Middle frontal gyrus (tissue), 1 donor: ENCODE data around the gene G6PC3.
A peak's percentile ranks its signal among the peaks of the same experiment; 100 is the strongest.
"Not testable (repeated sequence)": the region's sequence is repeated elsewhere in the genome, so short reads cannot be mapped to it uniquely, and the experiment has no call there.

Experiments used
- DNase-seq: peaks from one replicate; pipeline ENCODE4 v3.0.0-alpha.2; 2015; ENCODE audit warnings: low spot score; ENCODE audit errors: extremely low spot score

Gene G6PC3

GRCh38 chr17:44082256-44082927 lies 11.9 kb downstream of the G6PC3 start:
- DNase-seq = no peak

DNA sequence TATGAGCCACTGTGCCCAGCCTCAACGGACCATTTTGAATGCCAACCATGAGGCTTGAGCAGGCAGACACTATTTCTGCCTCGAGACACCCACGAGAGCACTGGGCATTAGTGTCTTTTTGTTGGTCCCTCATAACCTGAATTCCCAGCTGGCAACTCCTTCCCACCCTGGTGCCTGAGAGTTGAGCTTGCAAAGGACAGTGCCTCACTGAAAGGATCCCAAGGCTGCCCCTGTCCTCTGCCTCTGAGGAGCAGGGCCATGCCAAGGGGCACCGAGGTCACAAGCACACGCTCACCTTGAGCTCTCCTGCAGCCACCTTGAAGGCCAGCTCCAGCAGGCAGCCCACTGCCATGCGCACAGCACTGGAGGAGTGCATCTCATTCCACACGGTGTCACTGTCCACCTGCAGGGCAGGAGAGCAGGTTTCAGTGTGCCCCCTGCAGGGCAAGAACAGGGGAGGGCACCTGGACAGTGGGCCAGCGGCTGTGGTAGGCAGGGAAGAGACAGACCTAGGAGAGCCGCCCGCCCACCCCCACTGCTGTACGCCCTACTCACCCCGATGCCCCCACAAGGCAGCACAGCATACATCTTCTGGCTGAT lies 12.8 kb downstream of the G6PC3 start:
- DNase-seq = no peak

- no peak for DNase-seq
Observed at GRCh38 chr17:44084131-44084538, 13.6 kb downstream of the G6PC3 start.

GRCh38 chr17:44084921-44085320 lies 14.4 kb downstream of the G6PC3 start:
- DNase-seq = no peak

DNA sequence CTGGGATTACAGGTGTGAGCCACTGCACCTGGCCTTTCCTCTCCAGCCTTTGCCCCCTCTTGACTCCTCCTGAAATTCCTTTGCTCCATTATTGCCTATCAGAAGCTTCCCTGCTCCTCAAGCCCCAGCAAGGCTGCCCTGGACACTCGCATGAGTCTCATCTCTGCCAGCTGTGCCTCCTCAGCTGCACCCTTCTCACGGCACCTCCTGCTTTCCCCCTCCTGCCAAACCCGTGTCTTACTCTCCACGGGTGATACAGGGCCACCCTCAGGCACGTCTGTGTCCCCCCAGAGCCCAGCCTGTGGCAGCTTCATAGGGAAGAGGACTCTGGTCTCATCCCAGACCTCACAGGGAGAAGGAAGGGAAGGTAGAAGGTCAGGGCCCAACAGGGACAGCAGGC lies 15.4 kb downstream of the G6PC3 start:
- no peak for DNase-seq

DNA sequence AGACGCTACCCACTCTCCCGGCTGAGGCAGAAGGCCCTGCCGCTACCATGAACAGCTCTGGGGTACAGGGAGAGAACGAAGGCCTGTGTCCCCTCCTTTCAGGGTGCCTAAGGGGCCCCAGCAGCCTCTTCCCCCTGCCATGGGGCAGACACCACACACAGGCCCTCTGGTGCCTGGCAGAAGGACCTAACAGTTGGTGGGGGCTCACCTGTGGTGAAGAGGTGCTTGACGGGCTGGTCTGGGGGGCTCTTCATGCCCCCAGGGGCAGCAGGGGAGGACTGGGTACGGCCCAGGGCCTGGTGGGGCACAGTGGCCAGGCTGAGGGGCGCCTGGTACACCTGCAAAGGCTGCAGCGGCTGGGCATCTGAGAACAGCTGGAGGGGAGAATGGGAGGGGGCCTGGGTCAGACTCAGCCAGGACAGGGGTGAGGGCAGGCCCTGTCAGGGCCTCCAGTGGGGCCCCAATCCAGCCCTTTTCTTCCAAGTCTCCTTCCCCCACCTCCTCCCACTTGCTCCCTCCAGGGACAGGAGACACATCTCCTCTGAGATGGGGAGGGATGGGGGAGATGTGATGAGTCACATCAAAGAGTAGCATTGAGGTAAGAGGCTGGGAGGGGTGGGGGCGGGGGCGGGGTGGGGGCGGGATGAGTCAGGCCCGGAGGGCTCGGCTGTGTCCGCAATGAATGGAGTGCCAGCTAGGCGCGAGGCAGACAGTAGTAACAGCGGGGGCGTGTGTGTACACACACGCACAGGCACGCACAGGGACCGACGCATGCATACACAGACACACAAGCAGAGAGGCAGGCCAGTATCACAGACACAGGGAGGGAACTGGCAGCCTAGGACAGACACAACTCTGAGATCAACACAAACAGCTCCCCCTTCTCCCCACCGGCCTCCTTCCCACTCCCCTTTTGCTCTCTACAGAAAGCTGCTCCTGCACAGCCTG lies 16.1 kb downstream of the G6PC3 start:
- no peak for DNase-seq

- no peak for DNase-seq
Observed at GRCh38 chr17:44087319-44087718, 16.8 kb downstream of the G6PC3 start.

- DNase-seq = no peak
Observed at GRCh38 chr17:44088254-44088653, 17.7 kb downstream of the G6PC3 start.

DNA sequence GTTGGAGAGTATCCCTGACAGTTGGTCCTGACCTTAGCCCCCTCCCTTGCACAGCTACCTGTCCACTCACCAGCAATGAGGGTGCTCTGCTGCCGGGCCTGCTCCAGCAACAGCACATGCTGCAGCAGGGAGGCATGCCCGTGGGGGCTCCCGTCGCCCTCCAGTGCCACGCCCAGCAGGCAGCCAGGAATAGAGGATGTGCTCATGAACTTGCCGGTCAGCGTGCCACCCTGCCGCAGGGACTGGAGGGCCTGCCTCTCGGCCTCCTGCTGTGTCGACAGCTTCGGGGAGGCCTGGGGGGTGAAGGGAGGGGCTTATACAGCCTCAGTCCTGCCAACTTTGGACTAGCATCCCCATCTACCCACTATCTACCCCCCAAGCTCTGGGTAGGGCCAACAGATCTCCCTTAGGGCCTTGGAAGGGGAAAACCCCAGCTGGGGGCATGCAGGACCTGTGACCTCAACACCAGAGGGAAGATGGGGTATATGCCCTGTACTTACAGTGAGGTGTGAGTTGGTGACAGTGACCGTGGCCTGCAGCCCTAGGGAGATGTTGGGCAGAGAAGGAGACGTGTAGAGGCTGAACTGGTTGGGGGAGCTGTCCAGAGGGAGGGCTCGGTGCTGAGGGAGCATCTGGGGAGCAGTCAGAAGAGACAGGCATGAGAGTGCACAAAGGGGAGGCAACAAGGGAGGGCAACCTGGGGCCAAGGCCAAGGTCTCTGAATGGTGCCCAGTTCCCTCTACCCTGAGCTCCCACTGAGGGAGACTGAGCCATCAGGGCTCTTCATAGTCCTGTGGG lies 20.9 kb downstream of the G6PC3 start:
- no peak for DNase-seq

DNA sequence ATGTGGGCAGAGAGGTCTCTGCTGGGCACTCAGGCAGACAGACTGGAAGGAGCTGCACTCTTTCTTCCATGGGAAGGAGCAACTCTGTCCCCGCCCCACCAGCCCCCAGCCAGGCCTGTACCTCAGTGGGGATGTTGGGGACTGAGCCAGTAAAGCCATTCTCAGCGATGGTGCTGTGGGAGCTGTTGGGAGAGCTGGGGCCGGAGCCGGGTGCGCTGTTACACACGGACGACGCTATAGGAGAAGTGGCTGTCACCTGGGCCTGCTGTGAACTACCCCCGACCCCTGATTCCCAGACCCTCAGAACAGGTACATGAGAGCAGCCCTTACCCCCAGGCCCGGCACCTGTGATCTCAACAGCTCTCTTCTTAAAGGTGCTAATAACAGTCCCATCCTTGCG lies 21.5 kb downstream of the G6PC3 start:
- DNase-seq = no peak

- no peak for DNase-seq
Observed at GRCh38 chr17:44093231-44093900, 22.8 kb downstream of the G6PC3 start.

- no peak for DNase-seq
Observed at GRCh38 chr17:44094701-44095387, 24.3 kb downstream of the G6PC3 start.

DNA sequence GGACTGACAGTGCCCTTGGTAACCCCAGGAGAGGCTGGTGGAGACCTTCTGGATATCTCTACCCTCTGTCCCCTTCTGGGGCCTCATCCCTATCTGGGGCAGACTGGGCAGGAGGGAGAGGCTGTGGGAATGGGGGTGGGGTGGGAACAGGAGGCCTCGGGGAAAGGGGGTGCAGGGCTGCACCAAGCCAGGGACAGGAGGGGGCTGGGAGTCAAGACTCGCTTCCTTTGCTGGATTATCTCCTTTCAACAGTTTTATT lies 24.8 kb downstream of the G6PC3 start:
- DNase-seq = no peak

DNA sequence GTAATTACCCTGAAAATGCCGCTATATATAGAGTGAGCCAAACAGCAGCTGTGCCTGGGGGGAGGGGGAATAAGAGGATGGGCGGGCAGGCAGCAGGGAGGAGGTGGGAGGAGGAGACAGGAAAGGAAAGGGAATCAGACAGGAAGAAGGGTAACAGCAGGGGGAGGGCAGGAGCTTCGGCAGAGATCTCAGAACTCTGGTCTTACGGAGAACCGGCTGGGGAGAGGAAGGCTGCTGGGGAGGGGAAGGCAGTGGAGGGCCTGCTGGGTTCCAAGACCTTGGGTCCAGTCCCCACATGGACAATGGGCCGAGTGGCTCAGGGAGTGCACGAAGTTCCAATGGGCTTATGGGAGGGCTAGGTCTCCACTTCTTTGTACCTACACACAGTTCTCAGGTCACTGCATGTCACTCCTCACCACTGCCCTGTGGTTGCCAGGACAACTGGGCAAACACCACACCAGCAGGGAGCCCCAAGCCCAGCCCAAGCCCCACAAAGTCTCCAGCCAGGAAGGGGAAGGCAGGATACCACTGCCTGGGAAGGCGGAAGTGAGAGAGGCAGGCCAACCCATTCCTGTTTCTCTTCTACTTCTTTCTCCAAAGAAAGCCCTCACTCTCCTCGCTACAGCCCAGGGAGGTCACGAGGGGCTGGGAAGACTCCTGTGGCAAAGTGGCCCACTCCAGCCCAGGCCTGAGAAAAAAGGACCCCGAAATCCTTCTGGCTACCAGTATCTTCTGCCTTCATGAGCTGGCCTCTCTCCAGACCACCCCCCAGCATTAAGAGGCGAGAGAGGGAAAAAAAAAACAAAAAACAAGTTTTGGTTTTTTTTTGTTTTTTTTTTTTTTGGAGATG lies 25.3 kb downstream of the G6PC3 start:
- peak; percentile 22 for DNase-seq

- no peak for DNase-seq
Observed at GRCh38 chr17:44097110-44097958, 26.8 kb downstream of the G6PC3 start.

DNA sequence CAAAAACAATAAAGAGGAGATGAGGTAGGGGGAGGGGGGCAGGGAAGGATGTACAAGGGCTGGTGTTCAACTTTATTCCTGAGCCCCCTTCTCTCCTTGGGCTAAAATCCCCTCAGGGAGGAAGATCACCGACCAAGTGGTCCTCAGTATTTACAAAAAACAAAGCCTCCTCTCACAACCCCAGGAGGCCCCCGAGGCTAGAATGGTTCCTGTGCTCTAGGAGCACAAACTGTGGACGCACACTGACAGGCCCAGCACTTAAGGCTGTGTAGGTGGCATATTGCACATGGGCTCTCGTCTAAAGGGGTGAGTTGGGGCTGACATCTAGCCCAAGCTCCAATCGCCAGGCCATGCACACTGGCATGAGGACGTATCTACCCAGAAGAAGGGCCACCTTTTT lies 31.3 kb downstream of the G6PC3 start:
- DNase-seq = not testable (repeated sequence)

DNA sequence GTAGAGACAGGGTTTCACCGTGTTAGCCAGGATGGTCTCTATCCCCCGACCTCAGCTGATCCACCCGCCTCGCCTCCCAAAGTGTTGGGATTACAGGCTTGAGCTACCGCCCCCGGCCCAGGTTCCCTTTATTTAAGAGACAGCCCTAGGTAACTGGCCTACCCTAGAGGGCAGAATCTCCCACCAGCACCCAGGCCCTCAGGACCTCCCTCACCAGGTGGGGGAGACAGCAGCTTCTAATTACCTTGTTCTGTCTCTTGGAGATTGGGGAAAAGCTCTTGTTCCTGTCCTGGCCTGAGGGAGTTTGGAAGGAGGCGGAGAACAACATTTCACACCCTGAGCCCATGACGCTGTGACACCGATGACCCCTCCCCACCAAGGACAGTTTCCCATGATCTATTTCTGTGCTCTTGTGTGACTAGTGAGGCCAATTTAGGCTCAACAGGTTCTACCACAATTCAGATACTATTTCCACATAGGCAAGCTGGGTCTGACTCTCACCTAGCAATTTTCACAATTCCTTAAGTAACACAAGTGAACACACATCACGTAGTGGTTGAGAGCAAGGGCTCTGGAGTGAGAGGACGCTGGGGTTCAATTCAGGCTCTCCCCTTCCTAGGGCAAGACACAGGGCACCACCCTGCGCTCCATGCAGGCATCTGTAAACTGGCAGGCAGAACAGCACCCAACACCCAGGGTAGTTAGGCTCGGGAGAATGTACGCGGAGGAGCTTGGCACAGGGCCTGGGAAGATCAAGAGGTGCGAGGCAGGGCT lies 32.5 kb downstream of the G6PC3 start:
- no peak for DNase-seq

DNA sequence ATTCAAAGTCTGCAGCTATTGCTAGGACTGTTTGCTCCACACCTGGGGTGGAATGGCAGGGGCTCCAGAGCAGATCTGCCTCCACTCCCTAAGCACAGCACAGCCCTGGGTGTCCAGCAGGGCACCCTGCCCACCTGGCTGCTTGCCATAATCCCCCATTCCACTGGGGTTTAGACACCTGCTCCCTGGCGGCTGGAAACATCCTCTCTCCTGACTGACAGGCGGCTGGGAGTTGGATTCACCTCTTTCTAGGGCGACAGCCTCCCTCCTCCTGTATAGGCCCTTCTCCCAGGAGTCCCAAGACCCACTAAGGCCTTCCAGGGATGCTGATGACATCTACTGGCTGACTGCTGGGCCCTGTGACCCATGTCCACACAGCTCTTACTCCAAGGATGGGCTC lies 34.9 kb downstream of the G6PC3 start:
- DNase-seq = no peak
